Activated T-cell treated with anti-CD3 and anti-CD28 coated beads for 24 hours (primary cell): ENCODE results near the gene SOWAHB.

ENCODE experiments used
- DNase-seq: peaks from one replicate; pipeline ENCODE4 v3.0.0-alpha.2; 2020; ENCODE audit warnings: low read depth

The SOWAHB gene

GRCh38 chr4:76851375-76851774 is 46.6 kb downstream of the SOWAHB start:
- DNase-seq: no peak

GRCh38 chr4:76850010-76850441 is 47.9 kb downstream of the SOWAHB start:
- no peak for DNase-seq
